Fibroblast of lung (primary cell): ENCODE measurements around the gene IRAK1. TPM values are rescaled to one million over a fixed set of nuclear protein-coding genes. Genes with fewer than 3 reads are reported as not detected.

Experiments used
- DNase-seq, 2 donors: peaks; one replicate each; pipeline versions ENCODE4 v3.0.0 to v3.0.0-alpha.2; 2010; ENCODE audit warnings: low read depth in 2 of 2
- H2AFZ ChIP-seq: 2 replicates; pipeline ENCODE4 v1.5.1; 2012; ENCODE audit warnings: low read length, control low read depth, inconsistent platforms
- H3K27ac ChIP-seq: 2 replicates; pipeline ENCODE4 v1.5.1; 2011; ENCODE audit warnings: low read length, control low read depth; ENCODE audit not compliant: insufficient read depth
- H3K27me3 ChIP-seq: 2 replicates; pipeline ENCODE4 v1.5.1; 2011; ENCODE audit warnings: mild to moderate bottlenecking, low read length; ENCODE audit not compliant: control insufficient read depth, insufficient read depth
- H3K36me3 ChIP-seq: 2 replicates; pipeline ENCODE4 v1.5.1; 2011; ENCODE audit warnings: low read length; ENCODE audit not compliant: control insufficient read depth, insufficient read depth
- H3K4me1 ChIP-seq: 2 replicates; pipeline ENCODE4 v1.5.1; 2011; ENCODE audit warnings: low read length; ENCODE audit not compliant: control insufficient read depth, insufficient read depth; ENCODE audit errors: extremely low read depth
- H3K4me2 ChIP-seq: 2 replicates; pipeline ENCODE4 v1.5.1; 2011; ENCODE audit warnings: low read length, control low read depth; ENCODE audit not compliant: insufficient read depth; ENCODE audit errors: extremely low read depth
- H3K4me3 ChIP-seq, 4 experiments: fragments of 200-600 bp in 1 of 4; sonication (generic) in 1 of 4; replicated peaks in 1 of 4; 2 replicates each; pipeline ENCODE4 v1.5.1; 2011 to 2016; ENCODE audit warnings: low read length in 4 of 4, low read depth in 3 of 4, mild to moderate bottlenecking in 3 of 4, control low read depth in 2 of 4, inconsistent platforms in 1 of 4, mixed read lengths in 1 of 4; ENCODE audit not compliant: insufficient read depth in 1 of 4; ENCODE audit errors: control extremely low read depth in 1 of 4
- H3K79me2 ChIP-seq: 2 replicates; pipeline ENCODE4 v1.5.1; 2012; ENCODE audit warnings: mild to moderate bottlenecking, low read length, inconsistent platforms; ENCODE audit not compliant: control insufficient read depth, insufficient read depth
- H3K9ac ChIP-seq: 2 replicates; pipeline ENCODE4 v1.5.1; 2011; ENCODE audit warnings: mild to moderate bottlenecking, low read length, control low read depth; ENCODE audit not compliant: insufficient read depth
- H3K9me3 ChIP-seq: 2 replicates; pipeline ENCODE4 v1.5.1; 2012; ENCODE audit warnings: low read depth, low read length; ENCODE audit not compliant: control insufficient read depth, insufficient read depth
- H4K20me1 ChIP-seq: 2 replicates; pipeline ENCODE4 v1.5.1; 2011; ENCODE audit warnings: low read length; ENCODE audit not compliant: control insufficient read depth, insufficient read depth; ENCODE audit errors: extremely low read depth
- EZH2 ChIP-seq: IDR thresholded peaks from 2 replicates; pipeline ENCODE4 v1.5.1; 2012; ENCODE audit warnings: low read length, control low read depth, mild to moderate bottlenecking; ENCODE audit errors: missing control alignments
- polyA plus RNA-seq, 2 donors: library from polyadenylated mRNA; depleted of rRNA in 1 of 2; stranded (reverse) in 1 of 2; unstranded in 1 of 2; fragments of >200 nt; gene quantifications; 2 replicates each; pipeline ENCODE4 v1.2.1, GENCODE V29; 2011 to 2012; ENCODE audit warnings: missing spikeins in 1 of 2
- total RNA-seq: library from RNA; depleted of rRNA; stranded (reverse); fragments of >200 nt; gene quantifications from 2 replicates; pipeline ENCODE4 v1.2.1, GENCODE V29; 2014
- TF ChIP-seq, protein P1 (sequence below), 2 donors: IDR thresholded peaks in 1 of 2; conservative IDR thresholded peaks in 1 of 2; 1 replicate in 1 of 2; 2 replicates in 1 of 2; pipeline ENCODE4 v1.5.1; 2011 to 2012; ENCODE audit warnings: low read length in 2 of 2, control low read depth in 1 of 2, inconsistent platforms in 1 of 2, low read depth in 1 of 2, mild to moderate bottlenecking in 1 of 2

Gene IRAK1
- total and polyA plus RNA-seq, 2 donors (not counting 1 experiment from before 2014, with no cell fraction given): 25.9 to 65.9 TPM

DNA sequence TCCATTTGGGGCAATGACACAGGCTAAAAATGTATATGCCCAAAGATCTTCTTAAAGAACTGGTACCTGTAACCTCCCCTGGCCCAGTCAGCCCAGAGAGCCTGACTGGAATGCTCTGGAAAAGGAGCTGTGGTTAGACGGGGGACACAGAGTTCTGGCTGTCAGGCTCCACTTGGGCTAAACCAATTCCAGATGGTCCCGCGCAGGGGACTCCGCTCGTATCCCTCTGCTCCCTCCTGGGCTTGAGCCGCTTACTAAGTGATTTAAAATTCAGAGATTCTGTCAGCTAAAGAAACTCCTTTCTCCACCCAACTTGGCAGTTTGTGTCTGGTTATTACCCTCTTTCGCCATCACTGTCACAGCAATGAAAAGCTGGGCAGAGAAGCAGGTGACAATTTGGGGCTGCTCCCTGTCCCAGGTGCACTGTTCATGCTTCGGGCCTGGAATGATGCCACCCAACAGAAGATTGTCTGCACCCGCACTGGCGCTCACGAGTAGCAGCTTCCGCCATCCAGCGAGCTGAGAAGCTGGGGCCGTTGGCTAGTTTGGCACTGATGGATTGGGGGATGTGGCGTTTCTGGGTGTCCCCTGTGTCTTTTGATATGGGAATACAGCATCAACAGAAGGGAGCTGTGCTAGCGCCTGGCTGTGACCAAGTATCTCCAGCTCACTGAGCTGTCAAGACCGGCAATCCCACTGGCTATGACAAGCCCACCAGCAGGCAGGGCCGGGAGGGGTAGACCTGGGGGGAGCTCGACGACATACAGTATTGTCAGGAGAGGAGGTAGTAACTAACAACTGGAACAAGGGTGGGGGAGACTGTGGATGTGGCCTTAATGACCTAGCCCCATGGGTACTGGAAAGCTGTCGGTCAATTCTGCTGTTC lies 6.7 kb upstream of the IRAK1 start:
- H3K9ac ChIP-seq: no peak overlapping the region
- DNase-seq: no peak

DNA sequence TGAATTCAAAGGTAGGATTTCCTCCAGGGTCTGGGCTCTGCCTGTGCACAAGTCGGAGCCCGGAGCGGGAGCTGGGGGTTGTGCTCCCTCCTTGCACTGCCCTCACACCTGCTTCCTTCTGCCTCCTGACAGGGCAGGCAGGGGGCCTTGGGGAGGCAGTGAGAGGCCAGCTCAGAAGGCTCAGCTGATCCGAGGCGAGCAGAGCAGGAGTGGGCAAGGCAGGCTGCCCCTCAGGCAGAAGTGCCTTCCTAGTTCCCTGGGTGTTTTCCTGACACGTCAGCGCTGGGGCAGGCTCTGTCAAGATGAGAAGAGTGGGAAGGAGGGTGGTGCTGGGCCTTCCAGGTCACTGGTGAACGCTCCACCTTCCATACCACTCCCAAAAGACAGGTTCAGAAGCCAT lies 5.5 kb upstream of the IRAK1 start:
- Histone ChIP-seq H4K20me1 (no peaks in the 10 kb centered on the region), H3K4me3 (no peak overlapping the region), H3K9me3 (no peaks in the 10 kb centered on the region), H3K4me2 (no peak overlapping the region), H3K36me3 (peaks cover 1% of the 10 kb centered on the region), H3K9ac (no peak overlapping the region), H3K27me3 (no peaks in the 10 kb centered on the region), H3K79me2 (no peaks in the 10 kb centered on the region), H2AFZ (no peak overlapping the region), H3K4me1 (peaks cover 4% of the 10 kb centered on the region), H3K27ac (no peak overlapping the region)
- DNase-seq: no peak
- TF ChIP-seq, protein P1, sequence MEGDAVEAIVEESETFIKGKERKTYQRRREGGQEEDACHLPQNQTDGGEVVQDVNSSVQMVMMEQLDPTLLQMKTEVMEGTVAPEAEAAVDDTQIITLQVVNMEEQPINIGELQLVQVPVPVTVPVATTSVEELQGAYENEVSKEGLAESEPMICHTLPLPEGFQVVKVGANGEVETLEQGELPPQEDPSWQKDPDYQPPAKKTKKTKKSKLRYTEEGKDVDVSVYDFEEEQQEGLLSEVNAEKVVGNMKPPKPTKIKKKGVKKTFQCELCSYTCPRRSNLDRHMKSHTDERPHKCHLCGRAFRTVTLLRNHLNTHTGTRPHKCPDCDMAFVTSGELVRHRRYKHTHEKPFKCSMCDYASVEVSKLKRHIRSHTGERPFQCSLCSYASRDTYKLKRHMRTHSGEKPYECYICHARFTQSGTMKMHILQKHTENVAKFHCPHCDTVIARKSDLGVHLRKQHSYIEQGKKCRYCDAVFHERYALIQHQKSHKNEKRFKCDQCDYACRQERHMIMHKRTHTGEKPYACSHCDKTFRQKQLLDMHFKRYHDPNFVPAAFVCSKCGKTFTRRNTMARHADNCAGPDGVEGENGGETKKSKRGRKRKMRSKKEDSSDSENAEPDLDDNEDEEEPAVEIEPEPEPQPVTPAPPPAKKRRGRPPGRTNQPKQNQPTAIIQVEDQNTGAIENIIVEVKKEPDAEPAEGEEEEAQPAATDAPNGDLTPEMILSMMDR (conservative IDR thresholded peaks at IDR 0.05 in 1 of 2, IDR thresholded peaks at IDR 0.05 in 1 of 2; ENCODE audit: low read depth in 1 of 2, low read length in 2 of 2): no peak
- TF ChIP-seq EZH2: no peak

More for the DNA sequence above, 6.7 kb upstream of the IRAK1 start:
- H4K20me1 ChIP-seq: no peaks in the 10 kb centered on the region
- H3K36me3 ChIP-seq: peaks cover 2% of the 10 kb centered on the region
- H3K27me3 ChIP-seq: no peaks in the 10 kb centered on the region
- peaks cover 2% of the 10 kb centered on the region for H3K4me1 ChIP-seq
- H3K27ac ChIP-seq: no peak overlapping the region
- H3K4me3 ChIP-seq: no peak overlapping the region
- H3K4me2 ChIP-seq: no peak overlapping the region
- H3K9me3 ChIP-seq: no peaks in the 10 kb centered on the region
- TF ChIP-seq, protein P1 (conservative IDR thresholded peaks at IDR 0.05 in 1 of 2, IDR thresholded peaks at IDR 0.05 in 1 of 2; ENCODE audit: low read depth in 1 of 2, low read length in 2 of 2): no peak
- TF ChIP-seq EZH2: no peak
- H3K79me2 ChIP-seq: no peaks in the 10 kb centered on the region
- no peak overlapping the region for H2AFZ ChIP-seq

DNA sequence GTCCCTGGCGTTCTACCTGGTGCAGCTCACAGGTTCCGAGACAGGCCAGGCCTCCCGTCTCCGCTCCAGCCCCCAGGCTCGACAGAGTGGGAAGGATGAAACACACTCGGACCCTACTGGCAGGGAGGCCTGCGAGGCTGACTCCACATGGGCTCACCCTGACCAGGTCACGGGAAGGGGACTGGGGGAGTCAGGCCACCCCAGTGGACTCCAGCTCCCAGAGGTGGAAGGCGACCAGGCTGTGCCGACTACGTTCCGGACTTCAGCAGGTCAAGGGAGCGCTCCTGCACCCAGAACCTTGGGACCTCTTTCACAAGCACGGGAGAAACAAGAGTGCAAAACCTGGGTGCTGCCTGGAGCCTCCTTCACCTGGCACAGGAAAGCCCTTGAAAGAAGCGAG lies 4.6 kb upstream of the IRAK1 start:
- no peaks in the 10 kb centered on the region for H3K79me2 ChIP-seq
- TF ChIP-seq, protein P1 (conservative IDR thresholded peaks at IDR 0.05 in 1 of 2, IDR thresholded peaks at IDR 0.05 in 1 of 2; ENCODE audit: low read depth in 1 of 2, low read length in 2 of 2): no peak
- no peak for TF ChIP-seq EZH2
- H3K27me3 ChIP-seq: no peaks in the 10 kb centered on the region
- H4K20me1 ChIP-seq: no peaks in the 10 kb centered on the region
- DNase-seq: no peak
- H3K9ac ChIP-seq: no peak overlapping the region
- peaks cover 1% of the 10 kb centered on the region for H3K36me3 ChIP-seq
- H3K4me3 ChIP-seq: no peak overlapping the region
- H3K27ac ChIP-seq: no peak overlapping the region
- peaks cover 4% of the 10 kb centered on the region for H3K4me1 ChIP-seq
- no peak overlapping the region for H2AFZ ChIP-seq
- H3K9me3 ChIP-seq: no peaks in the 10 kb centered on the region
- H3K4me2 ChIP-seq: no peak overlapping the region
